ENCODE measurements around the gene PTTG1IP. TPM values are rescaled to one million over a fixed set of nuclear protein-coding genes. Genes with fewer than 3 reads are reported as not detected.

The PTTG1IP gene
- total RNA-seq, 1 experiment from 2014 or later: 330 TPM

DNA sequence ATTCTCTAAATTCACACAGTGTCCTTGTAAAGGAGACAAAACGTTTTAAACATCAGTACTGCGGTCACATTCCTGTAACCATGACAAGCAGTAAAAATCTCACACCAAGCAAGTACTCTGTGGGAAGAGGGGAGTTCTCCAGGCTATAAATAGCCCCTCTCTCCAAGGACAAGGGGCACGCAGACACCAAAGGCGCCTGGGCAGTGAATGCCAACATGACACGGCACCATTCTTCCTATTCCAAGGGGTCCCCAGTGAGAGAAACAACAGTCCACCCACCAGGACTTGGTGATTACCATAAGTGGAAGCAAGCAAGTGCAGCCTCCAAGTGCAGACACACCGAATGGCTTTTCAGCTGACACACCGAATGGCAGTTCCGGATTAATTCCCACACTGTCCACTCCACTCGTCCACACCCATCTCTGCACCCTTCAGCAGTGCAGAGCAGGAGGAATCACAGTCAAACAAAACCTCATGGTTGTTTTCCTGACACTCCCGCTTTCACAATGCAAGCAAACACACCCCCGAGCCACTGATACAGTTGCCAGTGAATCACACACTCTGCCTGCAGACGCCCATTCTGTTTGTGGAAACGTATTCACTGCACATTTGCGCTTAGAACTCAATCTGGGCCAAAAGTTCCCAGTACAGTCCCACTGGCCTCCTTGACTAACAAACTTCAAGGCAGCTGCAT is 1.8 kb downstream of the PTTG1IP start:
- intact Hi-C loops (cut with micrococcal nuclease): loop anchor here (2.0 to 10.0 kb wide), 2 partner anchors 55 to 253 kb away; no protein-coding TSS in a partner anchor

DNA sequence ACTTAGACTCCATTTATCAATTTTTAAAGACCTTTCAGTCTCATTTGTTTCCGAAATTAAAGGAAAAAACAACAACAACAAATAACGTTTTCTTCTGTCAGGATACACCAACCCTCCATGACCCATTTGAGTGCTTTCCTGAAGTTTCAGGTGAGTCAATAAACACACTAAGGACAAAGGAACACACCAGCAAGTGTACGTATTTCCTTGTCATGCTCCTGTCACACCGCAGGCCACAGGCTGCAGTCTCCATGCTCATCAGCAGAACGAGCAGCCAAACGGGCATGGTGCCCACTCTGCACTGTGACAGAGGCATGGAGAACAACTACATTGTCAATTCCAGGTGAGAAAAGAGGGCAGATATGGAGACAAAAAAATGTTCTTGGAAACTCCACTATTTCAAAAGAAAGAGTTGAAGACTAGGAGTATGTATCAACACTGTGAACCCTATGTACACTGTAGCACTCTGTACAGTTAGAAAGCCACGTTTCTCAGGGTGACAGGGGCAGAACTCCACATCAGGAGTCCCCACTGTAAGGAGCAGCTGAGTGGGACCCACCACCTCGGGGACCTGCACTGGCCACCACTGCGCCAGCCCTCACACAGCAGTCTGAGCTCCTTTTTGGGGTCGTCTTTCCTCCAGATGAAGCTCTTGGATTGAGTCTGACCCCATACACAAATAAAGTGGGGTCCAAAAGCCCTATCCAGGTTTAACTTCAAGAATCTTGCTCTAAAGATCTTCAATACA is 2.6 kb downstream of the PTTG1IP start:
- ATAC-seq: no peak
- no peaks in the 10 kb centered on the region for H3K9me3 ChIP-seq (ENCODE audit: low read length)
- H3K4me1 ChIP-seq (ENCODE audit: insufficient read depth, low read length): peaks cover 70% of the 10 kb centered on the region
- CTCF ChIA-PET: no interaction called here
- TF ChIP-seq EZH2 (IDR thresholded peaks at IDR 0.05; ENCODE audit: low read length, unreplicated experiment) (no peak), EZH2phosphoT487 (IDR thresholded peaks at IDR 0.05; ENCODE audit: borderline replicate concordance, low read length) (no peak)
- TF ChIP-seq, protein P1, sequence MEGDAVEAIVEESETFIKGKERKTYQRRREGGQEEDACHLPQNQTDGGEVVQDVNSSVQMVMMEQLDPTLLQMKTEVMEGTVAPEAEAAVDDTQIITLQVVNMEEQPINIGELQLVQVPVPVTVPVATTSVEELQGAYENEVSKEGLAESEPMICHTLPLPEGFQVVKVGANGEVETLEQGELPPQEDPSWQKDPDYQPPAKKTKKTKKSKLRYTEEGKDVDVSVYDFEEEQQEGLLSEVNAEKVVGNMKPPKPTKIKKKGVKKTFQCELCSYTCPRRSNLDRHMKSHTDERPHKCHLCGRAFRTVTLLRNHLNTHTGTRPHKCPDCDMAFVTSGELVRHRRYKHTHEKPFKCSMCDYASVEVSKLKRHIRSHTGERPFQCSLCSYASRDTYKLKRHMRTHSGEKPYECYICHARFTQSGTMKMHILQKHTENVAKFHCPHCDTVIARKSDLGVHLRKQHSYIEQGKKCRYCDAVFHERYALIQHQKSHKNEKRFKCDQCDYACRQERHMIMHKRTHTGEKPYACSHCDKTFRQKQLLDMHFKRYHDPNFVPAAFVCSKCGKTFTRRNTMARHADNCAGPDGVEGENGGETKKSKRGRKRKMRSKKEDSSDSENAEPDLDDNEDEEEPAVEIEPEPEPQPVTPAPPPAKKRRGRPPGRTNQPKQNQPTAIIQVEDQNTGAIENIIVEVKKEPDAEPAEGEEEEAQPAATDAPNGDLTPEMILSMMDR (conservative IDR thresholded peaks at IDR 0.05; ENCODE audit: low read depth, low read length): no peak
- DNase-seq: peak; percentile 78
- H3K9me2 ChIP-seq (replicated peaks; ENCODE audit: low read length): no peaks in the 10 kb centered on the region
- H3K27me3 ChIP-seq (ENCODE audit: low read length): no peaks in the 10 kb centered on the region
- no peak overlapping the region for H2AFZ ChIP-seq (ENCODE audit: low read length)
- H3K79me2 ChIP-seq (ENCODE audit: low read length): peaks cover 82% of the 10 kb centered on the region
- peaks cover 26% of the 10 kb centered on the region for H3K36me3 ChIP-seq (ENCODE audit: low read depth, low read length)
- H3K4me3 ChIP-seq (ENCODE audit: low read length): peak overlapping the region; percentile 80
- H4K20me1 ChIP-seq (ENCODE audit: low read length): peaks cover 52% of the 10 kb centered on the region
- H3K27ac ChIP-seq (ENCODE audit: low read length): peak overlapping the region; percentile 82
- POLR2A ChIA-PET (ENCODE audit: unreplicated experiment): interaction anchor here (0.5 kb wide), 1 partner anchor 54 kb away, joined by 3 read pairs; no protein-coding TSS in a partner anchor
- peak overlapping the region; percentile 95 for H3K4me2 ChIP-seq (ENCODE audit: low read length)
- peaks cover 7% of the 10 kb centered on the region for H3F3A ChIP-seq (ENCODE audit: low read length, unreplicated experiment)
- H3K9ac ChIP-seq (ENCODE audit: low read length): peak overlapping the region; percentile 85
- intact Hi-C loops (cut with micrococcal nuclease): loop anchor here (2.0 to 10.0 kb wide), 2 partner anchors 54 to 254 kb away; no protein-coding TSS in a partner anchor
- BruUV-seq (replicated peaks): no TSS peak

More for the DNA sequence above, 1.8 kb downstream of the PTTG1IP start:
- TF ChIP-seq, protein P1 (conservative IDR thresholded peaks at IDR 0.05; ENCODE audit: low read depth, low read length): no peak
- no peak for TF ChIP-seq EZH2phosphoT487 (IDR thresholded peaks at IDR 0.05; ENCODE audit: borderline replicate concordance, low read length)
- ATAC-seq: peak; percentile 51
- no peaks in the 10 kb centered on the region for H3K27me3 ChIP-seq (ENCODE audit: low read length)
- peaks cover 7% of the 10 kb centered on the region for H3F3A ChIP-seq (ENCODE audit: low read length, unreplicated experiment)
- H3K4me2 ChIP-seq (ENCODE audit: low read length): peak overlapping the region; percentile 95
- ChIA-PET POLR2A (ENCODE audit: unreplicated experiment) (interaction anchor here (0.5 kb wide), 1 partner anchor 53 kb away, joined by 3 read pairs; no protein-coding TSS in a partner anchor), CTCF (interaction anchor here (0.6 kb wide), 1 partner anchor 56 kb away, joined by 5 read pairs; no protein-coding TSS in a partner anchor)
- H3K4me1 ChIP-seq (ENCODE audit: insufficient read depth, low read length): peaks cover 64% of the 10 kb centered on the region
- H3K27ac ChIP-seq (ENCODE audit: low read length): peak overlapping the region; percentile 82
- TSS peak; percentile 29 for BruUV-seq (replicated peaks)
- no peaks in the 10 kb centered on the region for H3K9me3 ChIP-seq (ENCODE audit: low read length)
- peaks cover 44% of the 10 kb centered on the region for H4K20me1 ChIP-seq (ENCODE audit: low read length)
- peak overlapping the region; percentile 85 for H3K9ac ChIP-seq (ENCODE audit: low read length)
- peak; percentile 94 for DNase-seq
- peaks cover 74% of the 10 kb centered on the region for H3K79me2 ChIP-seq (ENCODE audit: low read length)
- H3K9me2 ChIP-seq (replicated peaks; ENCODE audit: low read length): no peaks in the 10 kb centered on the region
- peaks cover 24% of the 10 kb centered on the region for H3K36me3 ChIP-seq (ENCODE audit: low read depth, low read length)
- peak overlapping the region; percentile 80 for H3K4me3 ChIP-seq (ENCODE audit: low read length)
- no peak overlapping the region for H2AFZ ChIP-seq (ENCODE audit: low read length)
